Nephron progenitor cell (in vitro differentiated cells): ENCODE results near the gene OSBPL2.

Experiments
- DNase-seq: peaks from one replicate; pipeline ENCODE4 v3.0.0; 2021
- H3K27ac Mint-ChIP-seq: 2 replicates; pipeline ENCODE4 v1.8.0; 2021; ENCODE audit warnings: mild to moderate bottlenecking, moderate library complexity, mixed read lengths
- H3K27me3 Mint-ChIP-seq: 2 replicates; pipeline ENCODE4 v1.8.0; 2021; ENCODE audit warnings: mild to moderate bottlenecking, low read depth, mixed read lengths; ENCODE audit not compliant: poor library complexity
- H3K36me3 Mint-ChIP-seq: 2 replicates; pipeline ENCODE4 v1.8.0; 2021; ENCODE audit warnings: low read depth, mixed read lengths
- H3K4me1 Mint-ChIP-seq: 2 replicates; pipeline ENCODE4 v1.8.0; 2021; ENCODE audit warnings: mixed read lengths
- H3K4me3 Mint-ChIP-seq: 2 replicates; pipeline ENCODE4 v1.8.0; 2021; ENCODE audit warnings: mild to moderate bottlenecking, moderate library complexity, mixed read lengths
- H3K9me3 Mint-ChIP-seq: 2 replicates; pipeline ENCODE4 v1.8.0; 2021; ENCODE audit warnings: mild to moderate bottlenecking, moderate library complexity, mixed read lengths
- TF ChIP-seq, protein P1 (sequence below): fragments of 200-600 bp; sonication (generic); IDR thresholded peaks from 2 replicates; pipeline ENCODE4 v1.5.0; 2021; ENCODE audit warnings: antibody characterized with exemption

OSBPL2 gene

DNA sequence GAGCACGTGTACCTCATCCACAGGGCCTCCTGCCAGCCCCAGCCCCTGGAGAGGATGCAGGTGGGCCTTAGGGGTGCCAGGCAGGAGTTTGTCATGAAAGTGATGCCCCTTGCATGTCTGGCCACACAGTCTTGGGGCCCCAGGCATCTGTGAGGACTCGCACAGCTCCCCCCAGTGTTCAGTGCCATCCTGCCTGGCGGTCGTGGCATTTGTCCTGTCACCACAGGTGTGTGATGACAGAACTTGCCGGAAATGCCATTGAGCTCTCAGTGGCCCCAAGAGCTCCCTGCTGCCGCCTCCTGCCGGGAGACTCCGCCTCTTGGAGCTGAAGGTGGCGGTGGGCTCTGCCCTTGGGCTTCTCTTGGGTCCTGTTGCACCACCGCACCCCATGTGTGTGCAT lies 33.9 kb downstream of the OSBPL2 start:
- DNase-seq: no peak
- TF ChIP-seq, protein P1, sequence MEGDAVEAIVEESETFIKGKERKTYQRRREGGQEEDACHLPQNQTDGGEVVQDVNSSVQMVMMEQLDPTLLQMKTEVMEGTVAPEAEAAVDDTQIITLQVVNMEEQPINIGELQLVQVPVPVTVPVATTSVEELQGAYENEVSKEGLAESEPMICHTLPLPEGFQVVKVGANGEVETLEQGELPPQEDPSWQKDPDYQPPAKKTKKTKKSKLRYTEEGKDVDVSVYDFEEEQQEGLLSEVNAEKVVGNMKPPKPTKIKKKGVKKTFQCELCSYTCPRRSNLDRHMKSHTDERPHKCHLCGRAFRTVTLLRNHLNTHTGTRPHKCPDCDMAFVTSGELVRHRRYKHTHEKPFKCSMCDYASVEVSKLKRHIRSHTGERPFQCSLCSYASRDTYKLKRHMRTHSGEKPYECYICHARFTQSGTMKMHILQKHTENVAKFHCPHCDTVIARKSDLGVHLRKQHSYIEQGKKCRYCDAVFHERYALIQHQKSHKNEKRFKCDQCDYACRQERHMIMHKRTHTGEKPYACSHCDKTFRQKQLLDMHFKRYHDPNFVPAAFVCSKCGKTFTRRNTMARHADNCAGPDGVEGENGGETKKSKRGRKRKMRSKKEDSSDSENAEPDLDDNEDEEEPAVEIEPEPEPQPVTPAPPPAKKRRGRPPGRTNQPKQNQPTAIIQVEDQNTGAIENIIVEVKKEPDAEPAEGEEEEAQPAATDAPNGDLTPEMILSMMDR: no peak
- Mint-ChIP-seq H3K4me3 (no peak overlapping the region), H3K36me3 (peaks cover 36% of the 10 kb centered on the region), H3K4me1 (peaks cover 20% of the 10 kb centered on the region), H3K27me3 (peaks cover 6% of the 10 kb centered on the region), H3K27ac (no peak overlapping the region), H3K9me3 (no peaks in the 10 kb centered on the region)

DNA sequence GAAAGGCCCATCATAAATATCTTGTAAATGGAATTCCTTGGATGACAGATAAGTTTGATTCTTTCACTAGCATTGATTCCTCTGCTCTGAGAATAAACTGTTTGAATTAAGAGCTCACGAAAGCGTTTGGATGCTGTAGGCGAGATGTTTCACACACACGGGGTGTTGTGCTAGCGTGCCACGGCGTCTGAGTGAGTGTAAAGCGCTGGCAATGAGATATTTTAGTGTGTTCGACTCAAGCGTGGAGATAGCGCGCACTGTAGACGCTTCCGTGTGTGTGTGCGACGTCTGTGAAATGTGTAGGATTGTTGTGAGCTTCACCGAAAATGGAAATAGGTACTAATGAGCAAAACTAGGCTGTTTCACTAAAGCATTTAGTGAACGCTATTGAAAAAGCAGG lies 35.1 kb downstream of the OSBPL2 start:
- TF ChIP-seq, protein P1: no peak
- peaks cover 17% of the 10 kb centered on the region for H3K4me1 Mint-ChIP-seq
- peaks cover 6% of the 10 kb centered on the region for H3K27me3 Mint-ChIP-seq
- H3K36me3 Mint-ChIP-seq: peaks cover 36% of the 10 kb centered on the region
- no peak for DNase-seq
- no peaks in the 10 kb centered on the region for H3K9me3 Mint-ChIP-seq
- H3K4me3 Mint-ChIP-seq: no peak overlapping the region
- no peak overlapping the region for H3K27ac Mint-ChIP-seq

DNA sequence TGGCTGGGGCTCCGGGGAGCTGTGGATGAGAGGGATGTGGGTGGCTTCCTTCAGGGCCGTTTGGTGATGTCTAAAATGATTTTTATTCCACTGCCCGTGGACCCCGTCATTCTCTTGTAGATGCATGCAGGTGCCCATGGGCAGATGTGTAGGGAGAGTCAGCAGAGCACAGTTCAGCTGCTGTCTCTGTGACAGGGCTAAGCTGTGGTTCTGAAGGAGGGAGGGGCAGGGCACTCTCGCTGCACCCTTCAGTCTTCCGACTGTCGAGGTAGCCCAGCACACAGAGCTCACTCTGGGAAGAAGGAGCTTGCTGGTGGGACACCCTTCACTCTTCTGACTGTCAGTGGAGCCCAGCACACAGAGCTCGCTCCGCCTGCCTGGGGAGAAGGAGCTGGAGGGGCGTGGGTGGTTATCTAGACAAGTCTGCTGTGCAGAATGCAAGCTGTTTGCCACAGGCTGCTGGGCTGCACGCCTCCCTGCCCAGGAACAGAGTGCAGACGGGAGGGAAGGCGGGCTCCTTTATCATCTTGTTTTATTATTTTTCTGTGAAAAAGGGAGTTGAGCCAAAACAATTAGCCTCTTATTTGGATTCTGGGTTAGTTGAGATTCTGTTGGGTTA lies 36.1 kb downstream of the OSBPL2 start:
- peak overlapping the region; percentile 64 for H3K27ac Mint-ChIP-seq
- TF ChIP-seq, protein P1: no peak
- H3K9me3 Mint-ChIP-seq: no peaks in the 10 kb centered on the region
- DNase-seq: peak; percentile 20
- peaks cover 6% of the 10 kb centered on the region for H3K27me3 Mint-ChIP-seq
- H3K4me1 Mint-ChIP-seq: peaks cover 15% of the 10 kb centered on the region
- H3K36me3 Mint-ChIP-seq: peaks cover 44% of the 10 kb centered on the region
- H3K4me3 Mint-ChIP-seq: no peak overlapping the region

DNA sequence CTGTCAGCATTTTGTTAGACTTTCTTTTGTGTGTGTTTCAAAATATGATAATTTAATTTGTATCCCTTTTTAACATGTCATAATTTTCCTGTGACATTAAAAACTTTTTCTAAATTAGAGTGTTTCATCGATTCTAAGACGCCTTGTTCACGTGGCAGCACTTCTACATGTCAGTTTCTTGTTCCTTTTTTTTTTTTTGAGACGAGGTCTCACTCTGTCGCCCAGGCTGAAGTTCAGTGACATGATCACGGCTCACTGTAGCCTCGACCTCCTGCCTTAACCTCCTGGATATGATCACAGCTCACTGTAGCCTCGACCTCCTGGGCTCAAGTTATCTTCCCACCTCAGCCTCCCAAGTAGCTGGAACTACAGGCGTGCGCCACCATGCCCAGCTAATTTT lies 36.9 kb downstream of the OSBPL2 start:
- no peak for DNase-seq
- H3K36me3 Mint-ChIP-seq: peaks cover 48% of the 10 kb centered on the region
- TF ChIP-seq, protein P1: no peak
- H3K27ac Mint-ChIP-seq: no peak overlapping the region
- no peaks in the 10 kb centered on the region for H3K9me3 Mint-ChIP-seq
- H3K4me3 Mint-ChIP-seq: no peak overlapping the region
- H3K27me3 Mint-ChIP-seq: peaks cover 6% of the 10 kb centered on the region
- H3K4me1 Mint-ChIP-seq: peaks cover 11% of the 10 kb centered on the region

DNA sequence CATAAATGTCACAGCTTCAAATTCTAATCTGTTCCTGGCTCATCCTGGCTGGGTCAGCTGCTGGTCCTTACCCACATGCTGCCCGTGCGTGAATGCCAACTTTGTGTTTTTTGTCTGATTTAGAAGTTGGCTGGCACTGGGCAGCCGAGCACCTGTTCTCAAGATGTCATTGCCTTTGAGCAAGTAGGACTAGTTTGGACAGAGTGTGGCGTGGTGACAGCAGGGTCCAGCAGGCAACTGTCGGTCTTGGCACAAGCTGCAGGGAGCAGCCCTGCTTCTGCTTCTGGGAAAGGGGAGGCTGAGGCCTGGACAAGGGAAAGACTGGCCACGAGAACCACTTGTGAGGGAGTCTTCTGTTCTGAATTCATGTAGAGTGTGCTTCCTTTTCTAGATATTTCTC lies 38.1 kb downstream of the OSBPL2 start:
- Mint-ChIP-seq H3K4me1 (peaks cover 11% of the 10 kb centered on the region), H3K9me3 (no peaks in the 10 kb centered on the region), H3K27me3 (peaks cover 6% of the 10 kb centered on the region), H3K27ac (no peak overlapping the region), H3K36me3 (peaks cover 58% of the 10 kb centered on the region), H3K4me3 (no peak overlapping the region)
- TF ChIP-seq, protein P1: no peak
- no peak for DNase-seq

DNA sequence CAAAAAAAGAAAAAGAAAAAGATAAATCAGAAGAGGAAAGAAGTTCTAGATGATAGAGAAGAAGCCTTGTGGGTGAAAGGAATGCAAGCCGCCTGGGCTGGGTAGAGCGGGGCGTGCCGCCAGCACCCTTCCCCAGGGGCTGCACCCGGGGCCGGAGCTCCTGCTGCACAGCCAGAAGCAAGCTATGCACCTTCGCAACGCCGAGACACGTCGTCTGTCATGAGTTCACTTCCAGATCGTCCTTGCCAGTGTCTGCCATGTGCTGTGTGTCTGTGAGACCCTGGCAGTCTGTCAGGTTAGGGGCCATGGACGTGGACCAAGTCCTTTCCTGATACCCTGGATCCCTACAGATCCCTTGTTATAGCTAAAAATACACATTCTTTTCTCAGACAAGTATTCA lies 38.9 kb downstream of the OSBPL2 start:
- peaks cover 11% of the 10 kb centered on the region for H3K4me1 Mint-ChIP-seq
- peaks cover 65% of the 10 kb centered on the region for H3K36me3 Mint-ChIP-seq
- TF ChIP-seq, protein P1: no peak
- no peak for DNase-seq
- H3K27me3 Mint-ChIP-seq: peaks cover 6% of the 10 kb centered on the region
- no peak overlapping the region for H3K4me3 Mint-ChIP-seq
- H3K27ac Mint-ChIP-seq: no peak overlapping the region
- H3K9me3 Mint-ChIP-seq: no peaks in the 10 kb centered on the region
